ENCODE data around the gene CEP76. TPM values are rescaled to one million over a fixed set of nuclear protein-coding genes. Genes with fewer than 3 reads are reported as not detected.

CEP76 gene, protein sequence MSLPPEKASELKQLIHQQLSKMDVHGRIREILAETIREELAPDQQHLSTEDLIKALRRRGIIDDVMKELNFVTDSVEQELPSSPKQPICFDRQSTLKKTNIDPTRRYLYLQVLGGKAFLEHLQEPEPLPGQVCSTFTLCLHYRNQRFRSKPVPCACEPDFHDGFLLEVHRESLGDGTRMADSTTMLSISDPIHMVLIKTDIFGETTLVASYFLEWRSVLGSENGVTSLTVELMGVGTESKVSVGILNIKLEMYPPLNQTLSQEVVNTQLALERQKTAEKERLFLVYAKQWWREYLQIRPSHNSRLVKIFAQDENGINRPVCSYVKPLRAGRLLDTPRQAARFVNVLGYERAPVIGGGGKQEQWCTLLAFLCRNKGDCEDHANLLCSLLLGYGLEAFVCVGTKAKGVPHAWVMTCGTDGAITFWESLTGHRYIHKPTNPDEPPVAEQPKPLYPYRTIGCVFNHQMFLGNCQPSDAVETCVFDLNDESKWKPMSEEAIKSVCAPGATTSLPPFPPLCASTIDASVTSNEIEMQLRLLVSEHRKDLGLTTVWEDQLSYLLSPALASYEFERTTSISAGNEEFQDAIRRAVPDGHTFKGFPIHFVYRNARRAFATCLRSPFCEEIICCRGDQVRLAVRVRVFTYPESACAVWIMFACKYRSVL
- 6.9 and 7.2 TPM in 2 replicates for total RNA-seq
- long read RNA-seq, transcript CEP76-201 (12 exons, 2,939 nt), result major isoform, 41 of 65 reads
- long read RNA-seq, partial matches to known transcripts, result 12 of 65 reads
- long read RNA-seq, other reads (novel, unspliced or antisense), result 10 of 65 reads

DNA sequence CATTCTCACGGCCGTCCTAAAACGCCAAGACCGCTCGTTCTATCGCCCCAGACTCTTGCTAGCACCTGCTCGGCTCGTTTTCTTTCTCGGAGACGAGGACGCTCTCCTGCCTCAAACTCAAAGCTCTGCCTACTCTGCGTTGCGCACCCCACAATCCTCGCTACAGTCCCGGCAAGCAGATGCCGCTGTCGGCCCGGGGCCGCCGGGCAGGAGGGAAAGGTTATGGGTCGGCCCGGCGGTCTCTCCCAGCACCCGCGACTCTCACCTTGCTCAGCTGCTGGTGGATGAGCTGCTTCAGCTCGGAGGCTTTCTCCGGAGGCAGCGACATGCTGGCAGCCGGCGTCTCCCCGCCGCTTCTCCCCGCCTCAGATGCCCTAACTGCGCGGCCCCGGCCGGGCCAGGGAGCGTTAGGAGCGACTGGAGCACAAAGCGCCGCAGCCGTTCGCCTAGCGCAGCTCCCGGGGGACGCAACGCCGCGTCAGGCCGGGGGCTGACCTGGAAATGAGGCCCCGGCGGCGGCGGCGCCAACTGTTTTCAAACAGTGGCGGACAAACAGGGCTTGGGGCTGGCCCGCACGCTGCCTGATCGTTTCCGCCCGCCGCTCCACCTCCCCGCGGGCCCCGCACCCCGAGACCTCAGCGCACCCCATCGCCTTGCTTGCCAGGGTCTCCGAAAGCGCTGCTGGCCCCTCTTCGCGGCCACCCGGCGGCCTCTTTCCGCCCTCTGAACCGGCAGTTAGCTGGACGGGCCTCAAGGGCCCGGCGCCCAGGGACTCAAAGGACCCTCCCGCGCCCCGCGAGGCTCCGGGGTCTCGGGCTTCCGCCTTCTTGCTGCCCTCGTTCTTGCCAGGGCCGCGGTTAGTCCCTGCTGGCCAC, at the start of gene CEP76, which contains the start of gene PSMG2:
Gene CEP76, minus strand, starts transcription at position 503 of the 875 bp plus-strand sequence. Its CDS starts 175 bp downstream, at position 328.
Gene PSMG2, plus strand, starts transcription at position 822 of the 875 bp plus-strand sequence. CDS start 66 bp downstream, outside the sequence.
- DNase-seq (ENCODE audit: extremely low spot score, unreplicated experiment), result peak; percentile 95
- peak within 1 kb of the TSS; percentile 95 for H3K4me3 Mint-ChIP-seq (ENCODE audit: unreplicated experiment)
- no peak for TF ChIP-seq CTCF (IDR thresholded peaks at IDR 0.05)
- no peaks in the 10 kb centered on the region for H3K9me3 Mint-ChIP-seq (ENCODE audit: unreplicated experiment)
- peaks cover 13% of the 10 kb centered on the region for H3K36me3 Mint-ChIP-seq (ENCODE audit: unreplicated experiment)
- peak within 1 kb of the TSS; percentile 99 for H3K27ac Mint-ChIP-seq (ENCODE audit: unreplicated experiment)
- H3K27me3 Mint-ChIP-seq (ENCODE audit: unreplicated experiment), result no peaks in the 10 kb centered on the region
- peaks cover 34% of the 10 kb centered on the region for H3K4me1 Mint-ChIP-seq (ENCODE audit: unreplicated experiment)

GRCh38 chr18:12751891-12752290, 49.4 kb upstream of the CEP76 start:
- H3K9me3 Mint-ChIP-seq (ENCODE audit: unreplicated experiment), result no peaks in the 10 kb centered on the region
- no peak overlapping the region for H3K27ac Mint-ChIP-seq (ENCODE audit: unreplicated experiment)
- no peak for DNase-seq (ENCODE audit: extremely low spot score, unreplicated experiment)
- H3K4me1 Mint-ChIP-seq (ENCODE audit: unreplicated experiment), result peaks cover 21% of the 10 kb centered on the region
- H3K36me3 Mint-ChIP-seq (ENCODE audit: unreplicated experiment), result no peaks in the 10 kb centered on the region
- no peak overlapping the region for H3K4me3 Mint-ChIP-seq (ENCODE audit: unreplicated experiment)
- no peaks in the 10 kb centered on the region for H3K27me3 Mint-ChIP-seq (ENCODE audit: unreplicated experiment)
- TF ChIP-seq CTCF (IDR thresholded peaks at IDR 0.05), result no peak

GRCh38 chr18:12751503-12751884, 49.0 kb upstream of the CEP76 start:
- no peak overlapping the region for H3K4me3 Mint-ChIP-seq (ENCODE audit: unreplicated experiment)
- H3K36me3 Mint-ChIP-seq (ENCODE audit: unreplicated experiment), result no peaks in the 10 kb centered on the region
- H3K27ac Mint-ChIP-seq (ENCODE audit: unreplicated experiment), result no peak overlapping the region
- no peak for TF ChIP-seq CTCF (IDR thresholded peaks at IDR 0.05)
- peaks cover 21% of the 10 kb centered on the region for H3K4me1 Mint-ChIP-seq (ENCODE audit: unreplicated experiment)
- no peaks in the 10 kb centered on the region for H3K9me3 Mint-ChIP-seq (ENCODE audit: unreplicated experiment)
- H3K27me3 Mint-ChIP-seq (ENCODE audit: unreplicated experiment), result no peaks in the 10 kb centered on the region
- DNase-seq (ENCODE audit: extremely low spot score, unreplicated experiment), result no peak

GRCh38 chr18:12750715-12751502, 48.4 kb upstream of the CEP76 start:
- no peaks in the 10 kb centered on the region for H3K36me3 Mint-ChIP-seq (ENCODE audit: unreplicated experiment)
- no peaks in the 10 kb centered on the region for H3K27me3 Mint-ChIP-seq (ENCODE audit: unreplicated experiment)
- no peaks in the 10 kb centered on the region for H3K9me3 Mint-ChIP-seq (ENCODE audit: unreplicated experiment)
- H3K4me1 Mint-ChIP-seq (ENCODE audit: unreplicated experiment), result peaks cover 21% of the 10 kb centered on the region
- no peak overlapping the region for H3K27ac Mint-ChIP-seq (ENCODE audit: unreplicated experiment)
- TF ChIP-seq CTCF (IDR thresholded peaks at IDR 0.05), result no peak
- H3K4me3 Mint-ChIP-seq (ENCODE audit: unreplicated experiment), result no peak overlapping the region
- no peak for DNase-seq (ENCODE audit: extremely low spot score, unreplicated experiment)

All from osteocyte (in vitro differentiated cells).